HepG2 (cell line): ENCODE data around the gene ATG4A. TPM values are rescaled to one million over a fixed set of nuclear protein-coding genes. Genes with fewer than 3 reads are reported as not detected.

Experiments used
- ATAC-seq: fragments of 200-7000 bp; cut with Tn5 transposase; 3 replicates; pipeline ENCODE4 v1.9.1; 2020; ENCODE audit warnings: mild to moderate bottlenecking, moderate library complexity
- BruUV-seq: library from RNA; stranded (reverse); fragments of 400-500 nt; replicated peaks from 2 replicates; lab custom pipeline; 2021; lab: Mats Ljungman, UMichigan
- CTCF ChIA-PET: fragments of 300-600 bp; formaldehyde crosslinking; extraction: SDS; loops from one replicate; lab custom pipeline; 2021; ENCODE audit warnings: low total read pairs, inconsistent platforms, low intra/inter-chr PET ratio; lab: Yijun Ruan, JAX
- POLR2A ChIA-PET: fragments of 350-600 bp; sonication (Branson Sonifier 250); formaldehyde crosslinking; loops from one replicate; lab custom pipeline; 2020; ENCODE audit warnings: antibody characterized with exemption, inconsistent platforms; lab: Yijun Ruan, JAX
- DNase-seq: peaks from one replicate; pipeline ENCODE4 v3.0.0-alpha.2; 2015; ENCODE audit warnings: low spot score
- FAIRE-seq: peaks from 3 replicates; lab custom pipeline; 2011; peaks lifted over from hg19 to GRCh38; lab: Jason Lieb, UNC
- H2AFZ ChIP-seq: one replicate; pipeline ENCODE4 v1.6.1; 2011; ENCODE audit warnings: low read length, inconsistent platforms
- H3K27ac ChIP-seq: fragments of 300-600 bp; 3 replicates; pipeline ENCODE4 v1.8.0; 2011; ENCODE audit warnings: mixed run types, mild to moderate bottlenecking, mixed read lengths, low read length, inconsistent platforms; ENCODE audit not compliant: insufficient read depth; ENCODE audit errors: extremely low read length
- H3K27me3 ChIP-seq, 2 experiments: fragments of 200-600 bp in 1 of 2; 2 replicates in 1 of 2; 3 replicates in 1 of 2; pipeline versions ENCODE4 v1.6.0 to v1.8.0; 2011; ENCODE audit warnings: low read length in 2 of 2, mild to moderate bottlenecking in 2 of 2, moderate library complexity in 2 of 2, inconsistent platforms in 1 of 2; ENCODE audit not compliant: insufficient read depth in 2 of 2, control insufficient read depth in 1 of 2
- H3K36me3 ChIP-seq, 2 experiments: fragments of 200-600 bp in 1 of 2; replicated peaks in 1 of 2; 2 replicates in 1 of 2; 3 replicates in 1 of 2; pipeline versions ENCODE4 v1.5.1 to v1.8.0; 2011; ENCODE audit warnings: low read length in 2 of 2, inconsistent platforms in 1 of 2; ENCODE audit not compliant: insufficient read depth in 2 of 2, control insufficient read depth in 1 of 2
- H3K4me1 ChIP-seq: 2 replicates; pipeline ENCODE4 v1.5.1; 2012; ENCODE audit warnings: low read length, inconsistent platforms; ENCODE audit not compliant: insufficient read depth
- H3K4me2 ChIP-seq: 2 replicates; pipeline ENCODE4 v1.6.0; 2011; ENCODE audit warnings: low read depth, low read length, inconsistent platforms
- H3K4me3 ChIP-seq, 3 experiments: fragments of 200-600 bp in 1 of 3; sonication (generic), shearing (Covaris generic) in 1 of 3; replicated peaks in 1 of 3; 2 replicates each; pipeline ENCODE4 v1.5.1; 2011 to 2016; ENCODE audit warnings: low read length in 3 of 3, inconsistent platforms in 2 of 3, low read depth in 2 of 3, mild to moderate bottlenecking in 2 of 3, control low read depth in 1 of 3, mixed read lengths in 1 of 3; ENCODE audit not compliant: insufficient read depth in 1 of 3
- H3K79me2 ChIP-seq: one replicate; pipeline ENCODE4 v1.6.1; 2011; ENCODE audit warnings: low read length, inconsistent platforms; ENCODE audit not compliant: insufficient read depth
- H3K9ac ChIP-seq: 2 replicates; pipeline ENCODE4 v1.6.0; 2011; ENCODE audit warnings: mild to moderate bottlenecking, low read depth, low read length, inconsistent platforms; ENCODE audit not compliant: insufficient read depth
- H3K9me3 ChIP-seq: 2 replicates; pipeline ENCODE4 v1.5.1; 2012; ENCODE audit warnings: mild to moderate bottlenecking, low read length
- H4K20me1 ChIP-seq: 2 replicates; pipeline ENCODE4 v1.6.0; 2011; ENCODE audit warnings: inconsistent platforms, mild to moderate bottlenecking, low read length, moderate library complexity; ENCODE audit not compliant: insufficient read depth
- ATAD3A ChIP-seq: sonication (generic); formaldehyde crosslinking; IDR thresholded peaks from 2 replicates; pipeline ENCODE4 v1.4.0; 2020; ENCODE audit warnings: missing genetic modification reagents
- FOSL2 ChIP-seq: sonication (generic); formaldehyde crosslinking; IDR thresholded peaks from 2 replicates; pipeline ENCODE4 v1.4.0; 2020; ENCODE audit warnings: missing genetic modification reagents
- HIVEP1 ChIP-seq: sonication (generic); formaldehyde crosslinking; IDR thresholded peaks from 2 replicates; pipeline ENCODE4 v1.4.0; 2020; ENCODE audit warnings: mild to moderate bottlenecking, missing genetic modification reagents
- HNRNPUL1 ChIP-seq: fragments of 200-400 bp; formaldehyde crosslinking; IDR thresholded peaks from 2 replicates; pipeline ENCODE4 v1.6.1; 2017; ENCODE audit warnings: low read depth, mild to moderate bottlenecking, low read length, moderate library complexity
- MEIS2 ChIP-seq: sonication (generic); formaldehyde crosslinking; IDR thresholded peaks from 2 replicates; pipeline ENCODE4 v1.9.0; 2021; ENCODE audit warnings: mild to moderate bottlenecking, missing genetic modification reagents
- SALL1 ChIP-seq: sonication (generic); formaldehyde crosslinking; IDR thresholded peaks from 2 replicates; pipeline ENCODE4 v1.8.0; 2022; ENCODE audit warnings: mild to moderate bottlenecking, missing genetic modification reagents
- SYNCRIP ChIP-seq: fragments of 200-400 bp; formaldehyde crosslinking; IDR thresholded peaks from 2 replicates; pipeline ENCODE4 v1.6.1; 2018; ENCODE audit warnings: mild to moderate bottlenecking, low read depth, low read length; ENCODE audit not compliant: insufficient read depth
- YEATS2 ChIP-seq: sonication (generic); formaldehyde crosslinking; IDR thresholded peaks from 2 replicates; pipeline ENCODE4 v1.4.0; 2020; ENCODE audit warnings: missing genetic modification reagents, borderline replicate concordance
- ZEB1 ChIP-seq: IDR thresholded peaks from 2 replicates; pipeline ENCODE4 v1.6.1; 2012; ENCODE audit warnings: mild to moderate bottlenecking, low read depth, inconsistent platforms; ENCODE audit not compliant: insufficient replicate concordance
- ZKSCAN1 ChIP-seq: fragments of 150-350 bp; IDR thresholded peaks from 2 replicates; pipeline ENCODE4 v1.6.1; 2014; ENCODE audit warnings: low read length
- ZNF124 ChIP-seq: sonication (generic); formaldehyde crosslinking; IDR thresholded peaks from 2 replicates; pipeline ENCODE4 v1.4.0; 2020; ENCODE audit warnings: missing genetic modification reagents
- ZNF143 ChIP-seq: sonication (generic); formaldehyde crosslinking; IDR thresholded peaks from 2 replicates; pipeline ENCODE4 v1.4.0; 2020; ENCODE audit warnings: missing genetic modification reagents
- ZNF546 ChIP-seq: sonication (generic); formaldehyde crosslinking; conservative IDR thresholded peaks from 2 replicates; pipeline ENCODE4 v1.8.1; 2023; ENCODE audit warnings: mild to moderate bottlenecking, missing genetic modification reagents
- ZNF672 ChIP-seq: sonication (generic); formaldehyde crosslinking; IDR thresholded peaks from 2 replicates; pipeline ENCODE4 v1.8.1; 2022; ENCODE audit warnings: missing genetic modification reagents
- ZNF781 ChIP-seq: sonication (generic); formaldehyde crosslinking; IDR thresholded peaks from 2 replicates; pipeline ENCODE4 v1.5.1; 2020; ENCODE audit warnings: borderline replicate concordance, mild to moderate bottlenecking, missing genetic modification reagents; ENCODE audit errors: not compliant biosample characterization
- ZSCAN9 ChIP-seq: IDR thresholded peaks from 2 replicates; pipeline ENCODE4 v1.6.1; 2016; ENCODE audit warnings: borderline replicate concordance
- WGBS: methylation state at CpG from one replicate; pipeline ENCODE4 v1.1.6; 2017; ENCODE audit warnings: low lambda C conversion rate; 5-methylcytosine and 5-hydroxymethylcytosine counted together
- in situ Hi-C: cut with HindIII; loops from 2 replicates; pipeline ENCODE4 v1.10.0; 2017; ENCODE audit warnings: low pct_unique_long_range_greater_than_20kb; ENCODE audit not compliant: extremely low pct_ligation_motif_present
- intact Hi-C: fragments of 100-400 bp; cut with micrococcal nuclease; formaldehyde crosslinking; loops from one replicate; pipeline ENCODE4 v1.10.0; 2022; ENCODE audit not compliant: unreplicated experiment
- polyA plus RNA-seq, 8 experiments: library from polyadenylated mRNA; depleted of rRNA in 3 of 8; stranded (reverse) in 7 of 8; unstranded in 1 of 8; fragments of >200 nt; fragmentation: Illumina TruSeq in 4 of 8; extraction: Trizol in 4 of 8; gene quantifications; 2 replicates each; pipeline versions ENCODE4 v1.2.1 to v1.2.3, GENCODE V29; 2011 to 2016; ENCODE audit warnings: low read depth in 4 of 8, missing spikeins in 1 of 8, mixed read lengths in 1 of 8; ENCODE audit not compliant: insufficient read depth in 1 of 8
- total RNA-seq, 5 experiments: library from RNA; depleted of rRNA; stranded (reverse); fragments of >200 nt; fragmentation: Illumina TruSeq; extraction: Trizol; gene quantifications; 2 replicates each; pipeline ENCODE4 v1.2.3, GENCODE V29; 2016; ENCODE audit warnings: low read depth in 1 of 5
- TF ChIP-seq, protein P1 (sequence below): IDR thresholded peaks from 2 replicates; pipeline ENCODE4 v1.6.1; 2016; ENCODE audit warnings: mild to moderate bottlenecking
- TF ChIP-seq, protein P2 (sequence below): sonication (generic); formaldehyde crosslinking; IDR thresholded peaks from 2 replicates; pipeline ENCODE4 v1.4.0; 2020; ENCODE audit warnings: missing genetic modification reagents
- TF ChIP-seq, protein P3 (sequence below): IDR thresholded peaks from 2 replicates; pipeline ENCODE4 v1.6.1; 2016

The ATG4A gene
- total and polyA plus RNA-seq, 2 of the 13 experiments (the other 11 are each of a cell fraction or from before 2014, with no cell fraction given): 3.3 to 6.3 TPM

DNA sequence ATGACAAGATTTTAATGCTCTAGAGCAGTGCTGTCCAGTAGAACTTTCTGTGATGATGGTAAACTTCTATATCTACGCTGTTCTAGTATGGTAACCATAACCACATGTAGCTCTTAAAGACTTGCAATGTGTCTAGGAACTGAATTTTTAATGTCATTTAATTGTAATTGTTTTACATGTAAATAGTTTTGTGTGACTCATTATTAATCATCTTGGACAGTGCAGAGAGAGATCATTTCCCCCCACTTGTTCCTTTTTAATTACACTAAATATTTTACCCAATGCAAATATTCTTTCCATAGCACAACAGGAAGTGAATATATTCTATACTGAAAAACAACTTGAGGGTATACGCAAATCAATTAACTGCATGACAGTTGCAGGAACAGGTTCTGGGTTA is 5.8 kb downstream of the ATG4A start:
- POLR2A ChIA-PET: no interaction called here
- Histone ChIP-seq H4K20me1 (no peaks in the 10 kb centered on the region), H3K4me2 (no peak overlapping the region), H3K79me2 (no peaks in the 10 kb centered on the region), H3K27ac (no peak overlapping the region), H3K4me3 (no peak overlapping the region), H3K9me3 (no peaks in the 10 kb centered on the region), H3K4me1 (no peaks in the 10 kb centered on the region), H3K36me3 (no peaks in the 10 kb centered on the region), H3K9ac (no peak overlapping the region), H3K27me3 (no peaks in the 10 kb centered on the region), H2AFZ (no peak overlapping the region)
- ATAC-seq (no peak), FAIRE-seq (no peak), DNase-seq (no peak)
- intact Hi-C loops: no loop called here
- 98% methylated on average over 2 of the region's 2 CpGs for WGBS
- in situ Hi-C loops: no loop called here
- CTCF ChIA-PET: no interaction called here
- BruUV-seq: no TSS peak
- TF ChIP-seq YEATS2 (CRISPR knock-in tag) (no peak), ZNF143 (CRISPR knock-in tag) (no peak), ATAD3A (no peak)
- TF ChIP-seq, protein P1, sequence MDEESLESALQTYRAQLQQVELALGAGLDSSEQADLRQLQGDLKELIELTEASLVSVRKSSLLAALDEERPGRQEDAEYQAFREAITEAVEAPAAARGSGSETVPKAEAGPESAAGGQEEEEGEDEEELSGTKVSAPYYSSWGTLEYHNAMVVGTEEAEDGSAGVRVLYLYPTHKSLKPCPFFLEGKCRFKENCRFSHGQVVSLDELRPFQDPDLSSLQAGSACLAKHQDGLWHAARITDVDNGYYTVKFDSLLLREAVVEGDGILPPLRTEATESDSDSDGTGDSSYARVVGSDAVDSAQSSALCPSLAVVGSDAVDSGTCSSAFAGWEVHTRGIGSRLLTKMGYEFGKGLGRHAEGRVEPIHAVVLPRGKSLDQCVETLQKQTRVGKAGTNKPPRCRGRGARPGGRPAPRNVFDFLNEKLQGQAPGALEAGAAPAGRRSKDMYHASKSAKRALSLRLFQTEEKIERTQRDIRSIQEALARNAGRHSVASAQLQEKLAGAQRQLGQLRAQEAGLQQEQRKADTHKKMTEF: no peak

DNA sequence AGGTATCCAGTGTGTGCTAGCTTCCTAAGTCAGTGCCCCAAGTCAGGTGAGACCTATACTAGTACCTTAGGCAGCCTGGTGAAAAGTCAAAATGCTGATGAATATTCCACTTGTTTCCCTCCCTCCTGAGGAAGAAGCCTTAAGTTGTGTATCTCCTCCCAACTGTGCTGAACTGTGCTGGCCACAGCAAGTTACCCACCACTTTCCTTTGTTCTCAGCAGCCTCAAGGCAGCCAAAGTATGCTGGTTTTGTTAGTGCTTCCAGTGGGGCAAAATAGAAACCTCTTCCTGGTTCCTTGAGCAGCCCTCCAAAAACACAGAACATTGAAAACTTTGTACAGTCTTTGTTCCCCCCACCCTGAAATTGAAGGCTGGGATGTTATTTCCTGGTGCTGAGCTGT is 13.9 kb downstream of the ATG4A start:
- intact Hi-C loops: no loop called here
- no peaks in the 10 kb centered on the region for H3K79me2 ChIP-seq
- FAIRE-seq (no peak), ATAC-seq (no peak), DNase-seq (no peak)
- H3K27me3 ChIP-seq: no peaks in the 10 kb centered on the region
- no peaks in the 10 kb centered on the region for H4K20me1 ChIP-seq
- in situ Hi-C loops: no loop called here
- no peaks in the 10 kb centered on the region for H3K4me1 ChIP-seq
- no peak overlapping the region for H2AFZ ChIP-seq
- H3K4me3 ChIP-seq: no peak overlapping the region
- TF ChIP-seq HIVEP1 (CRISPR knock-in tag) (no peak), ZNF781 (no peak), SYNCRIP (no peak), SALL1 (CRISPR knock-in tag) (no peak), FOSL2 (CRISPR knock-in tag) (no peak), ZNF546 (no peak), ZNF672 (CRISPR knock-in tag) (no peak), ZKSCAN1 (no peak), HNRNPUL1 (no peak), ZNF124 (CRISPR knock-in tag) (no peak), ZSCAN9 (CRISPR knock-in tag) (no peak), ZEB1 (no peak), MEIS2 (CRISPR knock-in tag) (no peak)
- TF ChIP-seq, protein P2, sequence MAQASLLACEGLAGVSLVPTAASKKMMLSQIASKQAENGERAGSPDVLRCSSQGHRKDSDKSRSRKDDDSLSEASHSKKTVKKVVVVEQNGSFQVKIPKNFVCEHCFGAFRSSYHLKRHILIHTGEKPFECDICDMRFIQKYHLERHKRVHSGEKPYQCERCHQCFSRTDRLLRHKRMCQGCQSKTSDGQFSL (CRISPR knock-in tag): no peak
- TF ChIP-seq, protein P3, sequence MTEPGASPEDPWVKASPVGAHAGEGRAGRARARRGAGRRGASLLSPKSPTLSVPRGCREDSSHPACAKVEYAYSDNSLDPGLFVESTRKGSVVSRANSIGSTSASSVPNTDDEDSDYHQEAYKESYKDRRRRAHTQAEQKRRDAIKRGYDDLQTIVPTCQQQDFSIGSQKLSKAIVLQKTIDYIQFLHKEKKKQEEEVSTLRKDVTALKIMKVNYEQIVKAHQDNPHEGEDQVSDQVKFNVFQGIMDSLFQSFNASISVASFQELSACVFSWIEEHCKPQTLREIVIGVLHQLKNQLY (CRISPR knock-in tag): no peak
- no peak overlapping the region for H3K4me2 ChIP-seq
- no TSS peak for BruUV-seq
- H3K9me3 ChIP-seq: no peaks in the 10 kb centered on the region
- CTCF ChIA-PET: no interaction called here
- no peak overlapping the region for H3K9ac ChIP-seq
- no peak overlapping the region for H3K27ac ChIP-seq
- POLR2A ChIA-PET: no interaction called here
- H3K36me3 ChIP-seq: no peaks in the 10 kb centered on the region
